ENCODE data around the gene GRIP1. TPM values are rescaled to one million over a fixed set of nuclear protein-coding genes. Genes with fewer than 3 reads are reported as not detected.

GRIP1 gene
- total RNA-seq, 1 donor from 2014 or later, result 3.1 TPM

DNA sequence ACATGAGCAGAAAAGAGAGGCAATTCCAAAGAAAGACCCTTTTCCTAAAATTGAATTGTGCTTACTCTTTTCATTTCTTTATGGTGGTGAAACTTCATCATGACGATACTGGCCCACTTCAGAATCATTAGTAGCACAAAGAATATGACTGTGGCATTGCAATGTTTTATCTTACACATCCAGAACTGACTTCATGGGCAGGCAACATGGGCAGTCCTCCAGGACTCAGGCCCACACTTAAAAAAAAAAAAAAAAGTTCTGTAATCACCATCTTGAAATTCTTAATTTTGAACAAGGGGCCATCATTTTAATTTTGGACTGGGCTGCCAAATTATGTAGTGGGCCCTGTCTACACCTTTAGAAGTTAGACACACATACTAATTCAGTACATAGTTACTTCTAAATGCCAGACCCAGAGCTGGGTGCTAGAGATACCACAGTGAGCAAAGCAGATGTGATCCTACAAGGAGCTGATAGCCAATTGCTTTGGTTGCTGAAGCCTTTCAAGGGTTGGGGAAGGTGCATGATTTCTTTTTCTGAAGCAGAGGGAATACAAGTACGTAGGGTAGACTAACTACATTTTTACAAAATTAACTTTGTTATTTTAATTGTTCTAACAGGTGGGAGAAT, 341.4 kb downstream of the GRIP1 start:
- Histone ChIP-seq H3K4me3 (ENCODE audit: low read length in 3 of 3) (no peak overlapping the region), H3K27ac (ENCODE audit: low read depth, low read length) (no peak overlapping the region), H3K36me3 (ENCODE audit: control insufficient read depth in 3 of 3, insufficient read depth in 3 of 3, low read length in 3 of 3) (peaks cover 3 to 4% (median 3%) of the 10 kb centered on the region in 3 donors), H3K9ac (ENCODE audit: low read depth in 1 of 3, low read length in 3 of 3) (no peak overlapping the region), H3K27me3 (ENCODE audit: control insufficient read depth in 3 of 3, insufficient read depth in 3 of 3, low read length in 3 of 3) (no peaks in the 10 kb centered on the region), H3K4me1 (ENCODE audit: control insufficient read depth in 3 of 3, insufficient read depth in 3 of 3, low read length in 3 of 3) (no peaks in the 10 kb centered on the region), H3K9me3 (ENCODE audit: control insufficient read depth in 3 of 3, low read length in 3 of 3) (peaks cover 0 to 9% (median 4%) of the 10 kb centered on the region in 3 donors)

DNA sequence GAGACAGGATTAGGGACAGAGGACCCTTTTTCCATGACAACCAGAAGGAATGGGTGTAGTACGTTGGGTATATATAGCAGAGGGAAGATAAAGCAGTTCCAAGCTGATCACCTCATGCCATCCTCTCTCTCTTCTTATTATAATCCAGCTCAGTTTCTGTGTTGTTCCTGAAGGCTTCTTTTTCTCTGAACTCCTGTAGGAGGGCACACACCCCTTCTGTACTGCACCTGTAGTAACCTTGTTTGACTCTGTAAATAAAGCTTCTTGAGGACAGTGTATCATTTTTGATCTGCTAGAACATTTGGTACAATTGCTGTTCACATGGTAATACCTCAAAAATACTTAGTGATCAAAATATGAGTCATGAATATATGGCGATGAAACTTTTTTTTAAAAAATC, 343.1 kb downstream of the GRIP1 start:
- Histone ChIP-seq H3K27ac (ENCODE audit: low read depth, low read length) (no peak overlapping the region), H3K4me3 (ENCODE audit: low read length in 3 of 3) (no peak overlapping the region), H3K27me3 (ENCODE audit: control insufficient read depth in 3 of 3, insufficient read depth in 3 of 3, low read length in 3 of 3) (no peaks in the 10 kb centered on the region), H3K36me3 (ENCODE audit: control insufficient read depth in 3 of 3, insufficient read depth in 3 of 3, low read length in 3 of 3) (peaks cover 0 to 4% (median 2%) of the 10 kb centered on the region in 3 donors), H3K4me1 (ENCODE audit: control insufficient read depth in 3 of 3, insufficient read depth in 3 of 3, low read length in 3 of 3) (no peaks in the 10 kb centered on the region), H3K9ac (ENCODE audit: low read depth in 1 of 3, low read length in 3 of 3) (no peak overlapping the region), H3K9me3 (ENCODE audit: control insufficient read depth in 3 of 3, low read length in 3 of 3) (no peaks in the 10 kb centered on the region)

DNA sequence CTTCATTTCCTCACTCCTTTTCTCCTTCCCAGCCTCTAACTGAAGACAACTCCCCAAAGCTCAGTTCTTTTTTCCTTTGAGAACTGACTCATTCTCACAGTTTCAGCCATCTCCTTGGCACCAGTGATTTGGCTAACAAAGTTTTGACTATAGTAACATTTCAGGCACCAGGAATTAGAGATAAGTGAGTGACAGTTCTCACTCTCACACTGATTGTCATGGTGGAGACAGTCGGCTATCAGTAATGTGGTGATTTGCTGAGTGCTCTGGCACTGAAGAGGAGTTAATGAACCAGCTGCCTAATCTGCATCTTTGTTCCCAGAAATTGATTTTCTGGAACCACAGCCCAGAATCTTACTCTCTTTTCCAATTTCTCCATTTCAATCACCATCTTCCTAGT, 347.1 kb downstream of the GRIP1 start:
- Histone ChIP-seq H3K36me3 (ENCODE audit: control insufficient read depth in 3 of 3, insufficient read depth in 3 of 3, low read length in 3 of 3) (peaks cover 0 to 4% (median 2%) of the 10 kb centered on the region in 3 donors), H3K27me3 (ENCODE audit: control insufficient read depth in 3 of 3, insufficient read depth in 3 of 3, low read length in 3 of 3) (no peaks in the 10 kb centered on the region), H3K9ac (ENCODE audit: low read depth in 1 of 3, low read length in 3 of 3) (no peak overlapping the region), H3K4me3 (ENCODE audit: low read length in 3 of 3) (no peak overlapping the region), H3K27ac (ENCODE audit: low read depth, low read length) (no peak overlapping the region), H3K4me1 (ENCODE audit: control insufficient read depth in 3 of 3, insufficient read depth in 3 of 3, low read length in 3 of 3) (no peaks in the 10 kb centered on the region), H3K9me3 (ENCODE audit: control insufficient read depth in 3 of 3, low read length in 3 of 3) (no peaks in the 10 kb centered on the region)

DNA sequence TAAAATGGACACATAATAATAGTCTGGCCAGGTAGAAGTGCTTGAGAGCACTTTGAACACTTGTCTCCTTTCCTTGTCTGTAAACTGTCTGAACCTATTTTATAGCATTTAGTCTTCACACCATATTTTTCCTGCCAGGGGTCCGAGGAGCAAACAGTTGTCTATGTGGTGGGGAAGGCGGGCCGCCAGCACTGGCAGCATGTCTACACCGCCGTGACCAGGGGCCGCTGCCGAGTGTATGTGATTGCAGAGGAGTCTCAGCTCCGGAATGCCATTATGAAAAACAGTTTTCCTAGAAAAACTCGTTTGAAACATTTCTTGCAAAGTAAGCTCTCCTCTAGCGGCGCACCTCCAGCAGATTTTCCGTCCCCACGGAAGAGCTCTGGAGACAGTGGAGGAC, 347.9 kb downstream of the GRIP1 start:
- no peak overlapping the region for H3K4me3 ChIP-seq (ENCODE audit: low read length in 3 of 3)
- H3K9me3 ChIP-seq (ENCODE audit: control insufficient read depth in 3 of 3, low read length in 3 of 3), result no peaks in the 10 kb centered on the region
- H3K27me3 ChIP-seq (ENCODE audit: control insufficient read depth in 3 of 3, insufficient read depth in 3 of 3, low read length in 3 of 3), result no peaks in the 10 kb centered on the region
- peaks cover 0 to 4% (median 2%) of the 10 kb centered on the region in 3 donors for H3K36me3 ChIP-seq (ENCODE audit: control insufficient read depth in 3 of 3, insufficient read depth in 3 of 3, low read length in 3 of 3)
- H3K9ac ChIP-seq (ENCODE audit: low read depth in 1 of 3, low read length in 3 of 3), result no peak overlapping the region
- no peak overlapping the region for H3K27ac ChIP-seq (ENCODE audit: low read depth, low read length)
- no peaks in the 10 kb centered on the region for H3K4me1 ChIP-seq (ENCODE audit: control insufficient read depth in 3 of 3, insufficient read depth in 3 of 3, low read length in 3 of 3)

DNA sequence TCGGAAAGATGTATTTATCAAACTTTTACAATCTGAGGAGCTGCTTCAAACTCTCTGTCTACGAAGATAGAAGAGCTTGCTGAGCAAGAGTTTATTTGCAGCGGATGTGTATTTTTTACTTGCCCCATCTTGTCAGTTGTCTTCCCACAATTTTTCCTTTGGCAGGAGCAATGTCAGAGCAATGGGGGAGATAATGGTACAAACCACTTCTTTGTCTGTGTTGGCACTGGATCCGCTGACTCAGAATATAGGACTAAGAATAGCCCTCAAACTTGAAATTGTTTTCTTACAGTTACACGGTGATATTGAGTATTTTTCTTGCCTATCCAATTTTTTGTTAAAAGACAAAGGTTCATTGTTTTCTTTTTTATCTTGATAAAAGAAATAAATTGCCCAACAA, 348.9 kb downstream of the GRIP1 start:
- H3K9me3 ChIP-seq (ENCODE audit: control insufficient read depth in 3 of 3, low read length in 3 of 3), result no peaks in the 10 kb centered on the region
- peaks cover 0 to 4% (median 2%) of the 10 kb centered on the region in 3 donors for H3K36me3 ChIP-seq (ENCODE audit: control insufficient read depth in 3 of 3, insufficient read depth in 3 of 3, low read length in 3 of 3)
- H3K4me1 ChIP-seq (ENCODE audit: control insufficient read depth in 3 of 3, insufficient read depth in 3 of 3, low read length in 3 of 3), result no peaks in the 10 kb centered on the region
- no peak overlapping the region for H3K27ac ChIP-seq (ENCODE audit: low read depth, low read length)
- no peak overlapping the region for H3K4me3 ChIP-seq (ENCODE audit: low read length in 3 of 3)
- H3K27me3 ChIP-seq (ENCODE audit: control insufficient read depth in 3 of 3, insufficient read depth in 3 of 3, low read length in 3 of 3), result no peaks in the 10 kb centered on the region
- no peak overlapping the region for H3K9ac ChIP-seq (ENCODE audit: low read depth in 1 of 3, low read length in 3 of 3)

DNA sequence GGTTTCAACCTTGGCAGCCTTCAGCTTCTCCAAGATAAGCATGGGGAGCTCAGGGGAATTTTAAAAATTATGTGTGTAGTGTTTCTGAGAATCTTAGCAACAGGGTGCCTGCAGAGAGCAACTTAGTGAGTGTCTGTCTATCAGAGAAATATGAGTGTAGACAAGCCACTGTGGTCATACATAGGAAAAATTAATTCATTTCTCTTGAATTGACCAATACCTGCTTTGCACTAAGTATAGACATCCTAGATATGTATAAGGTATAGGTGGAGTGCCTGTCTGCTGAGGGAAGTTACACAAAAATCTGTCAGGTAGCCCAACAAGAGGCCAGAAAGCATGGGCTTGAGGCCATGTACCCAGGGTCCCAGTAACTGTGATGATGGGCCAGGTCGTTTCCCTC, 355.9 kb downstream of the GRIP1 start:
- Histone ChIP-seq H3K27me3 (ENCODE audit: control insufficient read depth in 3 of 3, insufficient read depth in 3 of 3, low read length in 3 of 3) (no peaks in the 10 kb centered on the region), H3K9ac (ENCODE audit: low read depth in 1 of 3, low read length in 3 of 3) (no peak overlapping the region), H3K27ac (ENCODE audit: low read depth, low read length) (no peak overlapping the region), H3K36me3 (ENCODE audit: control insufficient read depth in 3 of 3, insufficient read depth in 3 of 3, low read length in 3 of 3) (peaks cover 0 to 3% (median 0%) of the 10 kb centered on the region in 3 donors), H3K9me3 (ENCODE audit: control insufficient read depth in 3 of 3, low read length in 3 of 3) (no peaks in the 10 kb centered on the region), H3K4me3 (ENCODE audit: low read length in 3 of 3) (no peak overlapping the region), H3K4me1 (ENCODE audit: control insufficient read depth in 3 of 3, insufficient read depth in 3 of 3, low read length in 3 of 3) (no peaks in the 10 kb centered on the region)

DNA sequence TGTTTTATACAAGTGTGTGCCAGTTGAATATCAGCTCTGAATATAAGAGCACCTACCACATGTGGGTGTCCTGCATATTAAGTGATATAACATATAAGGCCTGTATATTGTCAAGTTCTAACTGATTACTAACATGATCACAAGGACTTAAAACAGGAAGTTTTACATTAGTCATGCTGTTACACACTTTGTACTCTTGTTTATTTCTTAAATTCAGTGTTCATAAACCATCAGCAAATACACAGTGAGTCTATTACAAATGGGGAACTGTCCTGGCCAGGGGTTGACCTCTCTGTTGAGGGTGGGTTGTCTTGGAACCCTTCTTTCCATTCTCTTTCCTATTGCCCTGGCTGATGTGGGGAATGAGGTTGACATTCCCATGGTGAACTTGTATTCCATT, 357.4 kb downstream of the GRIP1 start:
- peaks cover 0 to 3% (median 0%) of the 10 kb centered on the region in 3 donors for H3K36me3 ChIP-seq (ENCODE audit: control insufficient read depth in 3 of 3, insufficient read depth in 3 of 3, low read length in 3 of 3)
- no peaks in the 10 kb centered on the region for H3K4me1 ChIP-seq (ENCODE audit: control insufficient read depth in 3 of 3, insufficient read depth in 3 of 3, low read length in 3 of 3)
- no peak overlapping the region for H3K9ac ChIP-seq (ENCODE audit: low read depth in 1 of 3, low read length in 3 of 3)
- no peak overlapping the region for H3K27ac ChIP-seq (ENCODE audit: low read depth, low read length)
- H3K9me3 ChIP-seq (ENCODE audit: control insufficient read depth in 3 of 3, low read length in 3 of 3), result no peaks in the 10 kb centered on the region
- no peak overlapping the region for H3K4me3 ChIP-seq (ENCODE audit: low read length in 3 of 3)
- H3K27me3 ChIP-seq (ENCODE audit: control insufficient read depth in 3 of 3, insufficient read depth in 3 of 3, low read length in 3 of 3), result no peaks in the 10 kb centered on the region

DNA sequence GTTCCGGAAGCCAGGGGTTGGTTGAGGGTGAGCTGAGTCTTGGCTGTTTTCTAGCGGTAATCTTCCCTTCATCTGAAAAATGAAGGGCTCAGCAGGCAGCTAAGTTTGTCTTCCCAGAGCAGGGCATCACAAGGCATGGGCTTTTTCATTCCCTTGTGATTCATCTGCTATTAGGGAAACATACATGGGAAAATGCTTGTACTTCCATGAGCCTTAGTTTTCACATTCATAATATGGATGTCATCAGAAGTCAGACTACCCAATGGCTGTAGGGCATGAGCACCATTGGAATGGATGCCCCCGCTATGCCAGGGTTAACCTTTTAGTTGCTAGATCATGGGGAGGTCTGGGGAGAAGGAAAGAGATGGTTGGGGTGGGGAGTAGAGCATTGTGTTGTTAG, 357.9 kb downstream of the GRIP1 start:
- H3K27me3 ChIP-seq (ENCODE audit: control insufficient read depth in 3 of 3, insufficient read depth in 3 of 3, low read length in 3 of 3), result no peaks in the 10 kb centered on the region
- no peak overlapping the region for H3K4me3 ChIP-seq (ENCODE audit: low read length in 3 of 3)
- H3K4me1 ChIP-seq (ENCODE audit: control insufficient read depth in 3 of 3, insufficient read depth in 3 of 3, low read length in 3 of 3), result no peaks in the 10 kb centered on the region
- peaks cover 0 to 3% (median 0%) of the 10 kb centered on the region in 3 donors for H3K36me3 ChIP-seq (ENCODE audit: control insufficient read depth in 3 of 3, insufficient read depth in 3 of 3, low read length in 3 of 3)
- no peaks in the 10 kb centered on the region for H3K9me3 ChIP-seq (ENCODE audit: control insufficient read depth in 3 of 3, low read length in 3 of 3)
- no peak overlapping the region for H3K27ac ChIP-seq (ENCODE audit: low read depth, low read length)
- H3K9ac ChIP-seq (ENCODE audit: low read depth in 1 of 3, low read length in 3 of 3), result no peak overlapping the region

DNA sequence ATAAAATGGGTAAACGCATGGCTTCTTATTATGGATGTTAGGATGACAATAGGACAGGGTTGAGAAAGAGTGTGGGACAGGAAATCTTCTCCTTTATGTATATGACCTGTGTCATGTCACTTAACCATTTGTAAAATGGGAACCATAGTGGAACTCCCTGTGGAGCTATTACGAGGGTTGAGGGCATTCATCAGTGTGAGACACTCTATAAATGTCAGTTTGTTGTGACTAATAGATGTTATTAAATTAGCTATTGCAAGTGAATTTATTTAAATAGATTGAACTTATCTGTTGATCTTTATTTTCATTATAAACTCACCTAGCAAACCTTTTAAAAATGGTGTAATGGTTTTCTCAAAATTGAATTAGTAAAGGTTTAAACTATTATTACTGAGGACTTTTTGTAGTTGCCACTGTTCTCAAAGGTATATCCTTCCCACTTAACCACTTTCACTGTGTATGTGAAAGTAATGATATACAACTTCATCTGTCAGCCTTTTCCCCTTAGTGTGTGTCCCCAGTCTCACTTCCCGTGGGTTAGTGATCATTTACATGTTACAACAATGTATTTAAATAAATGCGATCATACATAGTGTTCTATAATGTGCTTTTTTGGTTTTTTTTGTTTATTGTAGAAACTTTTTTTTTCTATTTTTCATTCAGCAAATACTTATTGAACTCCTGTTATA, 359.5 kb downstream of the GRIP1 start:
- H3K9ac ChIP-seq (ENCODE audit: low read depth in 1 of 3, low read length in 3 of 3), result no peak overlapping the region
- no peak overlapping the region for H3K4me3 ChIP-seq (ENCODE audit: low read length in 3 of 3)
- H3K9me3 ChIP-seq (ENCODE audit: control insufficient read depth in 3 of 3, low read length in 3 of 3), result no peaks in the 10 kb centered on the region
- H3K27ac ChIP-seq (ENCODE audit: low read depth, low read length), result no peak overlapping the region
- H3K4me1 ChIP-seq (ENCODE audit: control insufficient read depth in 3 of 3, insufficient read depth in 3 of 3, low read length in 3 of 3), result no peaks in the 10 kb centered on the region
- peaks cover 0 to 3% (median 0%) of the 10 kb centered on the region in 3 donors for H3K36me3 ChIP-seq (ENCODE audit: control insufficient read depth in 3 of 3, insufficient read depth in 3 of 3, low read length in 3 of 3)
- H3K27me3 ChIP-seq (ENCODE audit: control insufficient read depth in 3 of 3, insufficient read depth in 3 of 3, low read length in 3 of 3), result no peaks in the 10 kb centered on the region

DNA sequence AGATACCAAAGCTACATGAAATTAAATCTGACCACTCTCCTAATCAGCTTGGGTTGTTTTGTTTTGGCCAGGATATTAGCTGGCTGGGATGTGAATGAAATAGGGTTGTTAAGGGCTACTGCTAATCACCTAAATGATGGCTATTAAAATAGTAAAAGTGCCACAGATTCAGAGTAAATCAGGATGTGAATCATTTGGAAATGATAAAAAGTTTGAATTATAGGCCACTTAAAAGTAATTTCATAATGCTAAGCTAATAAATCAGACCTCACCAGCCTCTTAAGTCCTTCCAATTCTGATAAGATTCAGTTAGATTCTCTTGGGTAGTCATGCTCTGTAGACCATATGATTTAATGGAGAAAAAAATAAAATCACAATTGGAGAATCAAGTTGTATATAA, 364.6 kb downstream of the GRIP1 start:
- H3K27ac ChIP-seq (ENCODE audit: low read depth, low read length), result no peak overlapping the region
- H3K4me1 ChIP-seq (ENCODE audit: control insufficient read depth in 3 of 3, insufficient read depth in 3 of 3, low read length in 3 of 3), result no peaks in the 10 kb centered on the region
- H3K4me3 ChIP-seq (ENCODE audit: low read length in 3 of 3), result no peak overlapping the region
- no peaks in the 10 kb centered on the region for H3K9me3 ChIP-seq (ENCODE audit: control insufficient read depth in 3 of 3, low read length in 3 of 3)
- H3K36me3 ChIP-seq (ENCODE audit: control insufficient read depth in 3 of 3, insufficient read depth in 3 of 3, low read length in 3 of 3), result no peaks in the 10 kb centered on the region
- no peaks in the 10 kb centered on the region for H3K27me3 ChIP-seq (ENCODE audit: control insufficient read depth in 3 of 3, insufficient read depth in 3 of 3, low read length in 3 of 3)
- no peak overlapping the region for H3K9ac ChIP-seq (ENCODE audit: low read depth in 1 of 3, low read length in 3 of 3)
